Measurements from ENCODE around the gene UFM1.

DNA sequence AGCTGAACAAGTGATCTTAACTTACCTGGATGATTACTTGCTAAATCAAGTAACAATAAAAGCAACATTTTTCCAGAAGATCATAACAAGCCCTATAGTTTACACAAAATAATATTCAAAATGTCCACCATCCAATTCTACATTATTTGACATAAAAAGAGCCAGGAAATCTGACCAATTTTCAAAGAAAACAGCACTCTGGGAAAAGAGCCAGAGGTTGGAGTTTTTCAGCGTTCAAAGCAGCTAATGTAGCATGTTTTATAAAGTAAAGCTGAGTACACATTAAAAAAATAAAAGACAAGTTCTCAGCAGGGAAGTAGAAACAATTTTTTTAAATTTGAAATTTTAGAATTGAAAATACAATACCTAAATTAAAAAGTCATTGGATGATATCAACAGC is 62.6 kb downstream of the UFM1 start:
- TF ChIP-seq CTCF (IDR thresholded peaks at IDR 0.05) (no peak), POLR2A (IDR thresholded peaks at IDR 0.05) (no peak)

Data from adrenal gland (tissue), 5 donors.